Colonic mucosa (tissue), 4 donors: ENCODE measurements around the gene GNLY. TPM values are rescaled to one million over a fixed set of nuclear protein-coding genes. Genes with fewer than 3 reads are reported as not detected.

Experiments used
- DNase-seq: peaks from one replicate; pipeline ENCODE4 v3.0.0-alpha.2; 2020
- H3K27ac ChIP-seq: fragments of 200-600 bp; one replicate; pipeline ENCODE4 v1.8.0; 2021
- H3K27me3 ChIP-seq: fragments of 200-600 bp; one replicate; pipeline ENCODE4 v1.8.0; 2021
- H3K36me3 ChIP-seq: fragments of 200-600 bp; one replicate; pipeline ENCODE4 v1.8.0; 2021
- H3K4me1 ChIP-seq: fragments of 200-600 bp; one replicate; pipeline ENCODE4 v1.8.0; 2021; ENCODE audit warnings: mild to moderate bottlenecking
- H3K4me3 ChIP-seq: fragments of 200-600 bp; one replicate; pipeline ENCODE4 v1.8.0; 2021
- H3K9ac ChIP-seq, 2 donors: one replicate each; pipeline ENCODE4 v1.7.0; 2013; ENCODE audit warnings: control low read depth in 2 of 2, low read depth in 2 of 2, low read length in 2 of 2
- H3K9me3 ChIP-seq: fragments of 200-600 bp; one replicate; pipeline ENCODE4 v1.8.0; 2021
- CTCF ChIP-seq: fragments of 200-600 bp; IDR thresholded peaks from one replicate; pipeline ENCODE4 v1.8.0; 2022; ENCODE audit warnings: antibody characterized with exemption, mild to moderate bottlenecking
- intact Hi-C: fragments of 100-400 bp; cut with DNase I; formaldehyde crosslinking; loops from one replicate; pipeline ENCODE4 v1.14.1; 2022
- total RNA-seq, 2 donors: library from RNA; stranded (reverse); fragmentation: NEBNext Ultra II Directional in 1 of 2; extraction: Animal tissue kit (Norgen Biotek cat#: 25700) in 1 of 2; gene quantifications; one replicate each; pipeline ENCODE4 v1.2.1, GENCODE V29; 2021
- donor health status: healthy.
- donor health status: DM: no; HTN: no; CAD: no.
- donor health status: DM: no; HTN: no; CAD: no.

GNLY gene
- total RNA-seq, 2 donors from 2014 or later: 0.32 to 4.7 TPM

- intact Hi-C loops: no loop called here
- no peak overlapping the region for H3K9ac ChIP-seq
- H3K36me3 ChIP-seq: no peaks in the 10 kb centered on the region
- no peaks in the 10 kb centered on the region for H3K27me3 ChIP-seq
- H3K4me3 ChIP-seq: no peak overlapping the region
- no peak for DNase-seq
- no peaks in the 10 kb centered on the region for H3K9me3 ChIP-seq
- H3K4me1 ChIP-seq: no peaks in the 10 kb centered on the region
- TF ChIP-seq CTCF: no peak
- no peak overlapping the region for H3K27ac ChIP-seq
Measured at GRCh38 chr2:85718009-85718391, 23.8 kb downstream of the GNLY start.

GRCh38 chr2:85718885-85719492 lies 24.8 kb downstream of the GNLY start:
- DNase-seq: no peak
- TF ChIP-seq CTCF: no peak
- intact Hi-C loops: no loop called here
- Histone ChIP-seq H3K9ac (no peak overlapping the region), H3K27me3 (no peaks in the 10 kb centered on the region), H3K36me3 (no peaks in the 10 kb centered on the region), H3K4me3 (no peak overlapping the region), H3K27ac (no peak overlapping the region), H3K9me3 (no peaks in the 10 kb centered on the region), H3K4me1 (no peaks in the 10 kb centered on the region)

- Histone ChIP-seq H3K4me3 (no peak overlapping the region), H3K27ac (no peak overlapping the region), H3K9me3 (no peaks in the 10 kb centered on the region), H3K4me1 (no peaks in the 10 kb centered on the region), H3K27me3 (no peaks in the 10 kb centered on the region), H3K9ac (no peak overlapping the region), H3K36me3 (no peaks in the 10 kb centered on the region)
- intact Hi-C loops: no loop called here
- no peak for TF ChIP-seq CTCF
- no peak for DNase-seq
Measured at GRCh38 chr2:85719609-85720240, 25.6 kb downstream of the GNLY start.

- Histone ChIP-seq H3K27me3 (no peaks in the 10 kb centered on the region), H3K4me1 (no peaks in the 10 kb centered on the region), H3K9me3 (no peaks in the 10 kb centered on the region), H3K27ac (no peak overlapping the region), H3K36me3 (no peaks in the 10 kb centered on the region), H3K9ac (no peak overlapping the region), H3K4me3 (no peak overlapping the region)
- intact Hi-C loops: no loop called here
- no peak for DNase-seq
- no peak for TF ChIP-seq CTCF
Measured at GRCh38 chr2:85720533-85720932, 26.4 kb downstream of the GNLY start.

- H3K36me3 ChIP-seq: no peaks in the 10 kb centered on the region
- intact Hi-C loops: no loop called here
- DNase-seq: no peak
Measured at GRCh38 chr2:85721641-85722040, 27.5 kb downstream of the GNLY start.

More at GRCh38 chr2:85721641-85722040, 27.5 kb downstream of the GNLY start:
- H3K9ac ChIP-seq: no peak overlapping the region
- H3K9me3 ChIP-seq: no peaks in the 10 kb centered on the region
- no peaks in the 10 kb centered on the region for H3K27me3 ChIP-seq
- H3K4me3 ChIP-seq: no peak overlapping the region
- no peaks in the 10 kb centered on the region for H3K4me1 ChIP-seq
- H3K27ac ChIP-seq: no peak overlapping the region
- no peak for TF ChIP-seq CTCF
